GM21786 (cell line): ENCODE measurements around the gene SMIM20.
"Not testable (repeated sequence)": the region's sequence is repeated elsewhere in the genome, so short reads cannot be mapped to it uniquely, and the experiment has no call there.

Source experiments
- ATAC-seq: cut with Tn5 transposase; IDR thresholded peaks from one replicate; pipeline ENCODE4 v1.9.1; 2021; ENCODE audit not compliant: unreplicated experiment

The SMIM20 gene

DNA sequence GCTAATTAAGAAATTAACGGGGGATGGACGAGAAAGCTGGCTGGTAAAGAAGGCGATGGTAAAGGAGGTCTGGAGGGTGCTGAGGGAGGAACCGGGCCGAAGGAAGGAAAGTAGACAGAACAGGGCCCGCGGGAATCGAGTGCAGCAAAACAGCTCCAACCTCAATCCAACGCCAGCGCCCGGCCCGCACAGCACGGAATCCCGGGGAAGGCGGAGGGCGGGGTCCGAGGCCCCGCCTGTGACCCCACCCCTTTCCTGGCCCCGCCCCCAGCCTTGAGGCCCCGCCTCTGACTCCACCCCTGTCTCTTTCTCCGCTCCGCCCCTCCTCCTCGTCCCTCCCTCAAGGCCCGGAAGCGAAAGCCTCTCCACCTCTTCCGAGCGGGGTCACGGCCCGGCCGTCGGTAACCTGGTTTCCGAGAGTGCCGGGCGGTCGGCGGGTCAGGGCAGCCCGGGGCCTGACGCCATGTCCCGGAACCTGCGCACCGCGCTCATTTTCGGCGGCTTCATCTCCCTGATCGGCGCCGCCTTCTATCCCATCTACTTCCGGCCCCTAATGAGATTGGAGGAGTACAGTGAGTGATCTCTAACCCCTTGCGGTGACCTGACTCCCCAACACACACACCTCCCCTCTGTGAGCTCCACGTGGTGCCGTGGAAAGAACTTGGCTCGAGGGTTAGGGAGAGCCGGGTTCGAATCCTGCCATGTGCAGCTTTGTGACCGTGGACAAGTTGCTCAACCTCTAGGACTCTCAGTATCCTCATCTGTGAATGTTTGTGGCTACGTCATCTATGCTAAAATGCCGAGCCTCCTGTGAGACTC is at the start of gene SMIM20:
TSS of gene SMIM20 (plus strand) at position 370 of the 819 bp plus-strand sequence. CDS start at position 464, 94 bp downstream.
- peak; percentile 91 for ATAC-seq

DNA sequence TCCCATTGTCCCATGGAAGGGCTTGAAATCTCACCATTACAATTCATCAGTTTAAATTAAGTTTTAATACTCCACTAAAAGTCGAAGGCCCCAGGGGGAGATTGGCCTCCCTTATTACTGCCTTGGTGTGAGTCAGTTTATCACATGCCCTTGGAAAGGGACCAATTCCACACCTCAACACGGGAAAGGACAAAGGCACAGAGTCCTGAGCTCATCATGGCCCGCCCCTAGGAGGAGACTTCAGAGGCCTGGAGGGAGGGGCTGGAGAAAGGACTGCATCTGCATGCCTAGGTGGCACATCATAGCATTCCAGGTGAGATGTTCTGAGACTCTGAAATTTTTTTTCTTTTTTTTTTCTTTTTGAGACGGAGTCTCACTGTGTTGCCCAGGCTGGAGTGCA is 48.4 kb upstream of the SMIM20 start:
- ATAC-seq: no peak

DNA sequence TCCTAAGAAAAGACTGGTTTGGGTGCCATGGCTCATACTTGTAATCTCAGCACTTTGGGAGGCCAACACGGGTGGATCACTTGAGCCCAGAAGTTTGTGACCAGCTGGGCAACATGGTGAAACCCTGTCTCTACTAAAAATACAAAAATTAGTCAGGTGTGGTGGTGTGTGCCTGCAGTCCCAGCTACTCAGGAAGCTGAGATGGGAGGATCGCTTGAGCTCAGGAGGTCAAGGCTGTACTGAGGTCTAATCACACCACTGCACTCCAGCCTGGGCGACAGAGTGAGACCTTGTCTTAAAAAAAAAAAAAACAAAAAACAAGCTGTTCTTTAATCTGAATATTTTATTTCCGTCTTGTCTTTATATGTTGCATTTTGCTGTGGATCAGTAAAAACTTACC is 47.6 kb upstream of the SMIM20 start:
- ATAC-seq: not testable (repeated sequence)

DNA sequence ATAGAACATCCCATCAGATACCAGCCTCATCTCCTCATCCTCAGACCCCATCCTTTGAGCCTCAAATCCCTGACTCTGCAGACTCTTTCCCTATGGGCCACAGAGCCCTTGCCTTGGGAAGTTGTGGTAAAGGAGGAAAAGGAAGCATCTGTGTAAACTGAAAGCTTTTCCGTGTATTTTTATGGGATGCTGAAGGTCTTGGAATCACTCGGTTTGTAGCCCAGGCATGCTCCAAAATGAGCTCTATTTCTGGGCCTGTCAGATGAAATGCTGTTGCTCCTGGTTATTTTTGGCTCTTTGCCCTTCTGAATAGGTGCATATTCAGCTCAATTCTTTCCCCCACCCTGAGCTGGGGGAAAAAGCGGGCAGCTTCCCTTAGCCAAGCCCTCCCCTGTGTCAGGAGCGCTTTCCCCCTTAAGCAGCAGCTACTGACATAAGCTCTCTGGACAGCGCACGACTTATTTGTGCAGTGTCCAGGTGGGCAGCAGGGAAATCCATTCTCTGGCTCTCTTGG is 46.2 kb upstream of the SMIM20 start:
- ATAC-seq: no peak

DNA sequence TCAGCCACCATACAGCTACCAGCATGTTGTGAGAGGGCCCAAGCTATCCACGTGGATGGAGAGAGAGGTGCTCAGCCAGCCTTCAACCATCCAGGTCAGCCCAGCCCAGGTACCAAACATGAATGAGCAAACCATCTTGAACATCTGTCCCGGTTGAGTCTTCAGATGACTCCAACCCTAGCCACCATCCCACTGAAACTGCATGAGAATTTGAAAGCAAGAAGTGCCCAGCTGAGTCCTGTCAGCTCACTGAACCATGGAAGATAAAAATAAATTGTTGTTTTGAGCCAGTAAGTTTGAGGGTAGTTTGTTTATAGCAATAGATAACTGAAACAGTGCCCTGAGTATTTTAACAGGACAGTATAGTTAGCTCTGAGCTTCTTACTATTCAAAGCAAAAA is 43.9 kb upstream of the SMIM20 start:
- peak; percentile 45 for ATAC-seq

DNA sequence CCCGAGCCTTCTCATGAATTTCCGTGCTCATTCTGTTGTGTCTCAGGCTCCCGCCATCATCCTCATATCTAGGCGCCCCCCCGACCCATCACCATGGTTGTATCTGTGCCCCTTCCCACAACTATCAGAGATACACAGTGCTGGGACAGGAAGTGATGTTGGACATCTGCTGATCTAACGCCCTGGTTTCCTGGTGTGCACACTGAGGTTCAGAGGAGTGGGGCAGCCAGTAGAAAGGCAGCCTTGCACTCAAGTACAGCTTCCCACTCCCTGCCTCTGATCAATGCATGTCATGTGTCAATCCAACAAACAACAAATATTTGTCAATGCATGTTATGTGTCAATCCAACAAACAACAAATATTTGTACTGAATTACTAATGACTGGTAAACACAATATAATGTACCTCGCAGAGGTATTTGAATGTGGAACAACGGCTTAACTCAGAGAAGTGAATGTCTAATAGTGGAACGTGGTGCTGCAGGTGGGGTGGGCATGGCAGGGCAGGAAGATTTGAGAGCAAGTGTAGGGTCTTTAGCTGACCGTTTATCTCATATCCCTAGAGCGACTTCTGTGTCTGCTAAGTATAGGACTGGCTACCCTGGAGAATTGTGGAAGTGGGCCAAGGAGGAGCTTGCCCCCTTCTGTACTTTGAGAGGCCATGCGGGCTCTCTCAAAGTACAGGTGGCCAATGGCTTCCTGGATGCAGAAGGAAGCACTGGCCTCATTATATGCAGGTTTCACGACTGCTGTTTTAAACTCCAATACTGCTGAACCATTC is 41.0 kb upstream of the SMIM20 start:
- no peak for ATAC-seq

DNA sequence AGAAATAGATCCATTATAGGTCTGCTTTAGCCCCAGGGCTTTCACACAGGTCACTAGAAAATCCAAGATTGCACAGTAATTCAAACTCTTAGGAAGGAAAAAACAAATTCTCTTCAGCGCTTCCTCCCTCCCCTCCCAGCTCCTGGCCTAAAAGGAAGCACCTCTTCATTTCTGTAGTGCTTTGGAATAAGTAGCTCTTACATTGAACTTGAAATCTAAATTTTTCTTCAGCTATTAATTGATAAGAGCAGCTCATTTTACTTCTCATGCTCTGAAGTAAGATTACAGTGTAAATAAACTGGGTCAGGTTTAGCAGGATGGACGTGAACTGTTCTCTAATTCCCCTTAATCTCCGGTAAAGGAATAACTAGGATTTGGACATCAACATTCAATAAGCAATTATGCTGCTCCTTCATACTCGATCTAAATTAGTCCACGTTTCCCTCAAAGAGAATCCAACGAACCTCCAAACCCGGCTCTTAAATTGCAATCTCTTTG is 40.3 kb upstream of the SMIM20 start:
- ATAC-seq: no peak

DNA sequence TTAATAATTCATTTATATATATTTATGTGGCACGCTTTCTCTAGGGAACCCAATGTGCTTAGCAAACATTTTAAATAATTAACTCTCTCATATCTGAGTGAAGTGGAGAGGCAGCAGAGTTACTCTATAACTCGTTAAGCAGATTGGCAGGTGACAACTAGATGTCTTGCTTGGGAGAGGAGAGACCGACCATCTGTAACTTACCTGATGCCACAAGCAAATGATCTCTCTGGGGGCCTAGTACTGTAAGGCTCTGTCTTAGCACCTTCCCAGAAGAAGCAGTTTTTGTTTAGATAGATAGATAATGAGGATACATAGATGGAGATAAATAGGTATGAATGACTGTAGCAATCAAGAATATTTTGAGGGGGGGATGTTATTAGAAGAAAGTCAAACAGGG is 39.4 kb upstream of the SMIM20 start:
- peak; percentile 45 for ATAC-seq

DNA sequence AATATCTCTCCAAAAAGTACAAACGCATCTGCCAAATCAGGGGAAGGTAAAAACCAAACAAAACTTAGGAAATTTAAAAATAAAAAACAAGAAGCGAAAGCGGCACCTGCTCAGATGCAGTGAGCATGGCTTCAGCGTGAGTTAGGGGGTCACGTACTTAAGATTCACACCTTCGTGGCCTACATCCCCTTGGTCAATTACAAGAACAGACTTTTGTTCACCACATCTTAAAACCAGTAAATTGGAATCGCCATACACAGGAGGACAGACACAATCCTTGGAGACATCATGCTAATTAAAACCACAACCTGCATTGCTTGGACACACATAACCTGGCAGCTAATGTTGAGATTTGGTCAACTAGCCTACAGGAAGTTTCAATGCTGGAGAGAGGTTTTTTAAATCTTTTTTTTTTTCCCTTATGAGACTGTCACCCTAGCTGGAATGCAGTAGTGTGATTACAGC is 38.7 kb upstream of the SMIM20 start:
- peak; percentile 45 for ATAC-seq

DNA sequence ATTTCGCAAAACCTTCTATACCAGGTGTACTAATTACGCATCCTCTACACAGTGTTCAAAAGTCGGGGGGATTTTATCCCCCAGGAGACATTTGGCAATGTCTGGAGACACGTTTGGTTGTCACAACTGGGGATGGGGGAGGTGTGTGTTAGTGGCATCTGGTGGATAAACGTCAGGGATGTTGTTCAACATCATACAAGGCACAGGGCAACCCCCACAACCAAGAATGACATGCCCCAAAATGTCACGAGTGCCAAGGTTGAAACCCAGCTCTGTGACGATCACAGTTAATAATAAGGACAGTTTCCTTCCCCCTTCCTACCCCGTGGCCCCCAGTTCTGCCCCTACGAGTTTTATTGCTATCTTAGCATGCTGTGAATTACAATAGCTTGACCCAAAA is 35.3 kb upstream of the SMIM20 start:
- no peak for ATAC-seq

DNA sequence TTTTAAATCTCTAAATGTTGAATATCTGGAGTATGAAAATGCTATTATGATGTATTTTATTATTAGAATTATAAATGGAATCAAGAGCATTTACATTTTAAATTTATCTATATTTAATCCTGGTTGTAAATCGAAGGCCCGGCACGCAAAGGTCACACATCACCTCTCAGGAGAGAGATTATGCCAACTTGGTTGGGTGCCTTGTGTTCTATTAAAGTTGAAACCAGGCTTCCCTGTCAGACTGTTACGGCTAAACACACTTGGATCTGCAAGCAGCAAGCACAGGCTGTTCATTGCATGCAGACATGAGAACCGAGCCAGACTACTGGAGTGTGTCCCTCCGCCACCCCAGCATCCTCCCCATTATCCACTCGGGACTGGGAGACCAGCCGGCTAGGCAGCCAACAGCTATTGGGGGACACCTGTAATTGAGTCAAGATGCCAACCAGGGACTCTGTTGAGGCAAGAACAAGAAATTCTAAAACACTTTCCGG is 34.9 kb upstream of the SMIM20 start:
- no peak for ATAC-seq

DNA sequence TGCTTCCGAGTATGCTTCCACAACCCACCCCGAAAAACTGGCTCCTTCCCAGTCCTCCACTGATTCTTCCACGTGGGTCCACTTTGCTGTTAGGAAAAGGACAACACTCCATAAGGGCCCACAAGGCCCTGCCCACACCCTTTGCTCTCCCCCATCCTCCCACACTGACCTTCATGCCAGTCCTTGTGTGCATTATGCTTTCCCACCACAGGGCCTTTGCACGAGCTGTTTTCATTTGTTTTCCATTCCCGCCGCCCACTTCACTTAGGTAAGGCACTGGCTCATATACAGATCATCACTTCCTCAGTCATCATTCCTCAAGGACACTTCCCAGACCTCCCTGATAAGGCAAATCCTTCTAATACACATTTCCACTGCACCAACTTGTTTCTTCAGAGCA is 34.4 kb upstream of the SMIM20 start:
- no peak for ATAC-seq

DNA sequence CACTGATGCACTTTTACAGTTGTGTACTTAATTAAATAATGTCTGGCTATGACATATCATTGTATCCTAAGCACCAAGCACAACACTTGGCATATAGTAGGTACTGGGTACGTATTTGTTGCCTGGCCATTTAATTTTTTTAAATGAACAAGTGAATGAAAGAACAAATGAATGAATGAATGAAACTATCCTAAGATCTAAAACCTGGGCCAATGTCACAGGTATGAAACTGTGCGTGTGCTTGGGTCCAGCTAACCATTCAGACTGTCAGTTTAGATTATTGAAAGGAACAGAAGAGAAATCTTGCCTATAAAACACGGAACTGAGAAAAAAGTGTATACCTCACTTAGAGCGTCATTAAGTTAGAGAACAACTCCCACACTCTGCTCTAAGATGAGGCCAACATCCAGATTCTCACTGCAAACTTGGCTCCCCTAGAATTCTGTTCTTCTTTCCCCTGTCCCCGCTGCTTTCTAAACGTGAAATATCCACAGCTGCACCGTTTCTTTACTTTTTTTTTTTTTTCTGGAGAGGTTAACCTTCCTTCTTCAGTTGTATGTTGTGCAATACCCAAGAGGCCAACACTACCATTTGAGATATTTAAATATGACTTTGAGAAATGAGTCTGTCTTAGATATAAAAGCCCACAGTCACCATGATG is 33.9 kb upstream of the SMIM20 start:
- ATAC-seq: peak; percentile 59

DNA sequence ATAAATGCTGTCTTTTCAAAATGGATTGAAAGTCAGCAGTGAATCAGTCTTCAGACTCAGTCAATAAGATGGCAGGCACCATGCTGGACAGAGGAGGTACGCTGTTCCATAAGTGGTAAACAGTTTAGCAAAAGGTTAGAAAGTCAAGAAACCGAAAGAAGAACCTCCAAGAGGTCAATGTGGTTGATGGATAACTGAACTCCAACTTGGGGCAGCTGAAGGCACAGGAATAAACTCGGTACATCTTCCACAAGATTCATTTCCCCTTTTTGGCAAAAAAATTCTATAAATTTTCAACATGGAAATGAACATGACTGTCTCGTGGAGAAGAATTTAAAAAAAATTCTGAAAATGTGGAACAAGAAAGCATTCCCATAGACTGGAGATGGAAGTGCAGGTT is 32.8 kb upstream of the SMIM20 start:
- no peak for ATAC-seq

DNA sequence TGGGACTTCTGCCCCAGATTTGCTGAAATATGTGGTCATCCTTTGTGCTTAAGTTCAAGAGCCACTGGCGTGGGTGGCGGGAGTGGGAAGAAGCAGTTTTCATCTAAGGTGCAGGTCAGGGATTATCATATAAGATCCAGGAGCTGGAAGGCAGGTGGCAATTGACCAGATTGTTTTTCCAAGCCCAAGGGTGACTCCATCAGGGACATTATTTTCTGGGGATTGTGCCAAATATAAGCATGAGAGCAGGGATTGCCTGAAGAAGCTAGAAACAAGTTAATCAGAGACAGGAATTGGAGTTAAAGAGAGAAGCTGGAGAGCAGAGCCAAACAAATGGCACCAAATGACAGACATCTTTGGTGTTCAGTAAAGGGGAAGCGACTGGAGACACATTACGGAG is 31.8 kb upstream of the SMIM20 start:
- no peak for ATAC-seq

DNA sequence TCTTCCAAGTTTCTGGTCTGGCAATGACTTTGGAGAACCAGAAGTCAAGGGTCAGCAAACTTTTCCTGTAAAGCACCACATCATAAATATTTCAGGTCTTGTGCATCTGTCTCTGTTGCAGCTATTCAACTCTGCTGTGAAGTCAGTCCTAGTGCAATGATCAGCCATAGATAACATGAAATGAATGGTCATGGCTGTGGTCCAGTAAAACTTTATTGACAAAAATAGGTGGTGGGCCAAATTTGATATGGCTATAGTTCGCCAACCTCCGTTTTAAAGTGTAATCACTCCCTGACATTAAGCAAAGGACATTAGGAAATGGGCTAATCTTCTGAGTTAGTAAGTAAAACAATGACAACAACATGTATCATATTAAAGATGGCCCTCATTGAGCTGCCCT is 30.5 kb upstream of the SMIM20 start:
- ATAC-seq: no peak

DNA sequence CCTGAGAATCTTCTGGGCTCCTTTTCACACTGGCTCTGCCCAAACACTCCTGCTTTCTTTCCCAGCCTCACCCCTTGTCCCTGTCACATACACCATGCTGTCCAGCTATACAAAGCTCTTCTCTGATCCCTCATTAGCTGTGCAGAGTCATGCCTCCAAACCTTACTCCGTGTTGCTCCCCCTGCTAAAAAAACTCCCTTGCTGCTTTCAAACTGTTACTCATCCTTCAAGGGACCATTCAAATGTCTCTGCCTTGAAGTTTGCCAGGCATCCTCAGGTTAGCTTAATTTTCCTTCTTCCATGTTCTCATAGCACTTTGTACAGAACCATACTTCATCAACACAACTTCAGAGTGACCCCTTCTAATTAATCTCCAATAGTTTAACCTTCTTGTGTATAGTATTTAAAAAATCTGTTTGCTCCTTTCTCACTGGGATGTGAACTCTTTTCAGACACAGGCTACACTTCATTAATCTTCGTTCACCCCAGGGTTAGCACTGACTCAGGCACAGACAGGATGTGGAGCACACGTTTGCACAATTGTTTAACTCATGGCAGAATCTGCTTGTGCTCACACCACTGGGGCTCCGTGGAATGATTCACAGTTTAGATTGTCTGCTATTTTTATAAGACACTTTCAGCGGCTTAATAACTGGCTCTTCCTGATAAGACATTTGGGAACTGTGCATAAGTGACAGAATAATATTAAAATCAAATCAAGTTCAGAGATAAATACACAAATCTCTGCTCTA is 29.8 kb upstream of the SMIM20 start:
- ATAC-seq: no peak

DNA sequence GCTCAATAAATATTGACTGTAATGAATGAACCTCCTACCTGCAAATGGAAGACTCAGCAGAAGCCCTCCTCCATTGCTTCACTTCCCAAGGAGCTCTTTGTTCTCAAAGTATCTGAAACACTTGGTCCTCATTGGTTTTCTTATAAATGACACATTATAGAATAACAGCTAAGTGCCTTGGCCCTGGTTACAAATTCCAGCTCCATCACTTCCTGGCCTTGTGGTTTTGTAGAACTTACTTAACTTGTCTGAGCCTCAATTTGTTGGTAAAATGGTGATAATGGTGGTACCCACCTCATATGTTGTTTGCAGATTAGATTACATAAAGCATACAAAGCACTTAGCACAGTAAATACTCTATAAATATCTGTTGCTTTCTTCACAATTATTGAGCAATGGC is 25.2 kb upstream of the SMIM20 start:
- ATAC-seq: no peak

DNA sequence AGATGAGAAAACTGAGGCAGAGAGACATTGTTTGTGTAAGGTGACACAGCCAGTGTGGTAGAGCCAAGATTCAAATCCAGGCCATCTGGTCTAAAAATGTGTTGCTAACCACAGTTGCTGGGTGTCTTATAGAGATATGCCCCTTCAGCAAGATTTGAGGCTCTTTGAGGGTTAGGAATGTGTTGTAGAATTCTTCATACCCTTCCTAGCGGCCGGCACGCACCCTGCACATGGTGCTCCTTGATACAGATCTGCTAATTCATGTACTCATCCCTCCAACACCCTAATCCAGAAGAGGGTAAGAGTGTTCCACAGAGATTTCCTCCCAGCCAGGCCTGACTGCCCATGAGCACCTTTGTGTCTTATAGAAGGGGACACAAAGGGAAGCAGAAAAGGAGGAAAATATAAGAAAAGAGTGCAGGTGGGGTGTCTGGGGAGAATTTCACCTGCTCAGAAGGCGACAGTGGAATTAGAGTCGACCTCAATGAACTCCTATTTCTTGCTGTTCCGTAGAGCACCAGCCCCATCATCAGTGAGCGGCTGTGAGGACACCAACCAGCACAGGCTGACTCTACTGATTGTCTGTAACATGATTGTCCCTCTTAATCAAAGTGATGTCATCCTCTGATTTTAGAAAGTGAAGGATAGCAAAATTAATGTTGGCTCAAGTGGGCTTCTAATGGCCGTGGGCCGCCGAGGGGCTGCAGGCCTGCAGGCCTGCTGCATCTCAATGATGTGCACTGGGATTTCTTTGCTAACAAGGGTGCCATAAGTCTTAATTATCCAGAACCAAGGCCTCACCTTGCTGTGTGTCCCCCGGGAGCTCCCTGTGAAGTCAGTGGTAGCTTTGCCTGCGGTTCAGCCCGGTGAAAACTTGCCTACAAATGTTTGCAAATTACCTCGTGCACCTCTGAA is 24.2 kb upstream of the SMIM20 start:
- ATAC-seq: no peak
